Lung microvascular endothelial cell (primary cell): ENCODE data around the gene DRD2. TPM values are rescaled to one million over a fixed set of nuclear protein-coding genes. Genes with fewer than 3 reads are reported as not detected.

ENCODE experiments used
- DNase-seq, 2 donors: peaks; one replicate each; pipeline versions ENCODE4 v3.0.0 to v3.0.0-alpha.2; 2010; ENCODE audit warnings: low read depth in 2 of 2
- total RNA-seq: library from RNA; depleted of rRNA; stranded (reverse); fragments of >200 nt; gene quantifications from 2 replicates; pipeline ENCODE4 v1.2.1, GENCODE V29; 2014

DRD2 gene
- total RNA-seq, 1 donor from 2014 or later, result not detected

- DNase-seq, result no peak
These were observed 29.1 kb downstream of the DRD2 start for GRCh38 chr11:113446112-113446511.

DNA sequence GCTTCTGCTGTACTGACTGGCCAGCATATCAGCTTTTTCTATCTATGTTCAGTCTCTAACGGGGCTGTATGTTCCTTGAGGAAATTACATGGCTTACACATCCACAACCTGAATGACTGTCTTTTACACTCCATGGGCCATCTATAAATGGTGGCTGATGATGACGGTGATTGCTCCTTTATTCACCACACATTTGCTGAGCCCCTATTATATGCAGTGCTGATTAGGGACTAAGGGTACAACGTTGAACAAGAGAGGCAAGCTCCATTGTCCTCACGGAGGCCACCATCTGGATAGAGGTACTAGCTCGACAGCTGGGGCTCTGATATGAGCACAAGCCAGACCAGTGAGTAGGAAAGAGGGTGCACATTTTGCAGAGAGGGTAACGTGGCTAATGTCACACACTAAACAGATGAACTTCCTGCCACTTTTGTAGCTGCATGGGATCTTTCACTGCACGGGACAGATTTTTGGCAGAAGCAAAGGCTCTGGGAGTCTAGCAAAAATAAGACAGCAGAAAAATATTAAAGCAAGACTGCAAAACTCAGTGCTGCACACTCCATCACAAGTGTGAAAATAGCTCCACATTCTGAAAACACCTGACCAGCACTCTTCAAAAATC lies 30.6 kb downstream of the DRD2 start:
- DNase-seq, result no peak

DNA sequence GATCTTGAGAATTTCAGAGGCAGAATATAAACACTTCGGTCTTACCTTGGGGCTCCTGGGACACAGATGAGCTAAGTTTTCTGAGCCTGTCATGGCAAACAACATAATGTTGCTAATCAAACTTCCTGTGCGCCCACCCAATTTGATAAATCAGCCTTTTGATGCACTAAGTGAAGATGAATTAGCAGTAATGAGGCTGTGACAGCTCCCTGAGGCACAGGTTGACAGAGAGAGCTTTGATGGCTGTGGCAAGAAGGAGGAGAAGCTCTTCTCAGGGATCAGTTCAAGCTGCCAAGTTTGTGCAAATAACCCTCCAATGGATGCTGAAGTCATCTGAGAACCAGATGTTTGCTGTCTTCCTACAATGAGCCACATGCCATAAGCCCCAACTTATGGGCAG lies 34.4 kb downstream of the DRD2 start:
- DNase-seq, result no peak

DNA sequence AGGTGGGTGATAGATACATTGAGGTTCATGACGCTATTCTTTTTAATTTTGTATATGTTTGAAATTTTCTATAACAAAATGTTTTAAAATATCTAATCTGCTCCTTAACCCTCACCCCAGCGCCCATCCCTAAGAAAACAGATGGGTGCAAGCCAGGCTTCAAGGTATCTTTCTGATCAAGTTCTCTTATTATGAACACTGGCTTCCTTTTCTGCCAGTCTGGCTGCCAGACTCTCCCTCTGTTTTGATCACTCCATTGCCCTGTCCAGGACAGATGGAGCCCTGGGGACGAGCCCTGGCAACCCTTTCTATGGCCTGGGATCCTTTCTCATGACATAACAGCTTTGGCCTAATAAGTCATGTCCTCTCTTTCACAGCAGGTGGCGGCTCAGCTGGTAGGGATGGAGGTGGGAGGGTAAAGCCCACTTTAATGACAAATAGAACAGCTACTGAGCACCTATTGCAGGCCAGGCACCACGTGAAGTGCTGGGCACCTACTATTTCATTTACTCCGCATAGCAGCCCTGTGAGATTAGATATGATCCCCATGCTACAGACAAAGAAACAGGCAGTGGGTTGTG lies 38.4 kb downstream of the DRD2 start:
- DNase-seq, result no peak

DNA sequence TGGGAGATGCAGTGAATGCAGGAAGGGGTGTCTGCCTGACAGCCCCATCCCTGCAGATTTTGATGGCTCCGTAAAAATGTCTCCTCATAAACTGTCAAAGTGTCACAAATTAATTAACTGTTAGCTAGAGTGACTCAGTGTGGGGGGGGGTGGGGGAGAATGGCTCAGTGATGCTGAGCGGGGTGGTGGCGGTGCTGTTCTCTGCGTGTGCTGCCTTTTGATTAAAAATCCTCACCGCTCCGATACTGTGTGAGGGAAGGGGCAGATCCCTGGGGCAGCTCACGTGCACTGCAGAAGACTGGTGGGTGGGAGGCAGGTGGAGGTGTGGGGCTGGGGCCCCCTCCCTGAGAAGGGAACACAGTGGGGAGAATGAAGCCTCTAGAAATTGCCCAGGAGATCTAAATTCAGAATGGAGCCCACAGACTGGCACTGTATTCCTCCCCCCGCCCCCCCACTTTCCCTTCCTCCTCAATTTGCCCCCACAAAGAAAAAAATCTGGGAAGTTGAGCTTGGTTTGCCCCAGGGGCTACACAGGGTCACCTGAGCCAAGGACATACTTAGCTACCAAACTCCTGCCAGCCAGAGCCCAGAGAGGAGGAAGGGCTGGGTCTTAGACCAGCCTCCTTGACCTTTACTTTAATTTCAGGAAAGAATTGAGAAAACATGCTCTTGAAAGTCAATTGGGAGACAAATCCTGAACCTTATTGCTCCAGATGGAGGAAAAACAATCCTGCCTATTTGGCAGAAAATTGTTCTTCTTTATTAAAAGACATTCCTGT lies 39.8 kb downstream of the DRD2 start:
- no peak for DNase-seq

- DNase-seq, result no peak
These were observed 43.5 kb downstream of the DRD2 start for GRCh38 chr11:113431746-113432145.

- DNase-seq, result no peak
These were observed 48.5 kb downstream of the DRD2 start for GRCh38 chr11:113426686-113427085.

DNA sequence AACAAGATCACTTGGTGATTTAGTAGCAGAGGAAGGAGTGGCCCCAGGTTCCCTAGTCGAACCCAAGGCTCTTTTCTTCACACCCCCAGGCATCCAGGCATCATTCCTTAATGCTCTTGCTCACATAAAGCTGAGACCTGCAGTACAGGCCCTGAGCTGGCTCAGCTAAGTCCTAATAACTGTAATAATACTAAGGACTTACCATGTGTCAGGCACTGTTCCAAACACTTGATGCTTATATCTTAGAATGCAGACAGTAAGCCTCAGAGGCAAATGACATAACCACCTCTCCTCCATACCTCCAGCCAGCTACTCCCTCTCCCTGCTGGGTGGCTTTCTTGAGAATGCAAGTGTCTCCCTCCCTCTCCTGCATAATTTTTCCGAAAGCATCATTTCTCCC lies 54.4 kb downstream of the DRD2 start:
- DNase-seq, result no peak

- DNase-seq, result no peak
These were observed 55.7 kb downstream of the DRD2 start for GRCh38 chr11:113419454-113420003.

- no peak for DNase-seq
These were observed 57.8 kb downstream of the DRD2 start for GRCh38 chr11:113417428-113417827.

GRCh38 chr11:113415343-113415742 lies 59.9 kb downstream of the DRD2 start:
- no peak for DNase-seq

DNA sequence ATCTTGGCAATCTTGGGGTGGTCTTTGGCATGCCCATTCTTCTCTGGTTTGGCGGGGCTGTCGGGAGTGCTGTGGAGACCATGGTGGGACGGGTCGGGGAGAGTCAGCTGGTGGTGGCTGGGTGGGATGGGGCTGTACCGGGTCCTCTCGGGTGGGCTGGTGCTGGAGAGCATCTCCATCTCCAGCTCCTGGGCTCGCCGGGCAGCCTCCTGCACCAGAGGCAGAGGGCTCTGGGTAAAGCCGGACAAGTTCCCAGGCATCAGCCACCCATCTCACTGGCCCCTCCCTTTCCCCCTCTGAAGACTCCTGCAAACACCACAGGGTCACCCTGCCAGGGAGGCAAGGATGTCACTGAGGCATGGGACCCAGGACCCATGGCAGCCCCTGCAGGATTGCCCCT lies 62.5 kb downstream of the DRD2 start:
- DNase-seq, result no peak

- no peak for DNase-seq
These were observed 63.7 kb downstream of the DRD2 start for GRCh38 chr11:113411536-113411935.

DNA sequence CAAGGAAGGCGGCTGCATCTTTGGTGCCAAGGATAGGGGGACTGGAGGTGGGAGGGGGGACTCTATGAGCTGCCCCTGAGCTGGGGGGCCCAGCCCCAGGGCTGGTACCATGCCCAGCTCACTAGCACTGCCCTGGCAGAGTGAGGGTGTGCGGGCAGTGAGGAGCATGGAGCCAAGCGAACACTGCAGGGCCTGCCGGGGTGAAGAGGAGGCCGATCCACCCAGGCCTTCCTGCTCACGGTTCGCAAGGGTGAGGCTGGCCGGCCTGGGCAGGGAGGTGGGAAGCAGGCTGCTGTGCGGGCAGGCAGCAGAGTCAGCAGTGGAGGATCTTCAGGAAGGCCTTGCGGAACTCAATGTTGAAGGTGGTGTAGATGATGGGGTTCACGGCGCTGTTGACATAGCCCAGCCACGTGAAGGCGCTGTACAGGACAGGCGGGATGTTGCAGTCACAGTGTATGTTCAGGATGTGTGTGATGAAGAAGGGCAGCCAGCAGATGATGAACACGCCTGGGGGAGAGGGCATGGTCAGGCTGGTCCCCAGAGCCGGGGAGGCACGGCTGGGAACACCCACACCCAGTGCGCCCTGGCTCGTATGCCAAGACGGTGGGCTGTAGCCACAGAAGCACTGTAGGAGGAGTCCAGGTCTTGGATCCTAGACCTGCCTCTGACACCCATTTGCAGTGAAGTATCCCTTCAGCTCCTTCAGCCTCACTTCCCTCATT lies 64.6 kb downstream of the DRD2 start:
- DNase-seq, result no peak

DNA sequence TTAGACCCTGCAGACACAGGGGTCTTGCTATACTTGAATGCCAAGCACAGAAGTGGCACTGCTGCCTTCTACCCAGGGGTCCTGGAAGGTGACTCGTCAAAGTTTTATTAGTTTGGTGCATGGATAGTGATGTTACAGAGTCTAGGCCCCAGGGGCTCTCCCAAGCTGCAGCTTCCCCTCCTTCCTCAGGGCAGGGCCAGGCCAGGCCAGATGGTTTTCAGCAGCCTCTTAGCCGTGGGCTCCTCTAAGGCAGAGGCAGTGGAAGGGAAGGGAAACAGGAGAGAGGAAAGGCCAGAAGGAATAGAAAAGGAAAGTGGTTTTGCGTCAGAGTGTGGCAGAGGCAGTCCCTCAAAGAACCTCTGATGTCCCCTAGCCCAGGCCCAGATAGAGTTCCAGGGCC lies 65.7 kb downstream of the DRD2 start:
- no peak for DNase-seq

- no peak for DNase-seq
These were observed 66.3 kb downstream of the DRD2 start for GRCh38 chr11:113408887-113409286.

- no peak for DNase-seq
These were observed 67.0 kb downstream of the DRD2 start for GRCh38 chr11:113408206-113408605.

GRCh38 chr11:113407163-113407562 lies 68.0 kb downstream of the DRD2 start:
- DNase-seq, result no peak

- DNase-seq, result no peak
These were observed 69.3 kb downstream of the DRD2 start for GRCh38 chr11:113405724-113406478.

DNA sequence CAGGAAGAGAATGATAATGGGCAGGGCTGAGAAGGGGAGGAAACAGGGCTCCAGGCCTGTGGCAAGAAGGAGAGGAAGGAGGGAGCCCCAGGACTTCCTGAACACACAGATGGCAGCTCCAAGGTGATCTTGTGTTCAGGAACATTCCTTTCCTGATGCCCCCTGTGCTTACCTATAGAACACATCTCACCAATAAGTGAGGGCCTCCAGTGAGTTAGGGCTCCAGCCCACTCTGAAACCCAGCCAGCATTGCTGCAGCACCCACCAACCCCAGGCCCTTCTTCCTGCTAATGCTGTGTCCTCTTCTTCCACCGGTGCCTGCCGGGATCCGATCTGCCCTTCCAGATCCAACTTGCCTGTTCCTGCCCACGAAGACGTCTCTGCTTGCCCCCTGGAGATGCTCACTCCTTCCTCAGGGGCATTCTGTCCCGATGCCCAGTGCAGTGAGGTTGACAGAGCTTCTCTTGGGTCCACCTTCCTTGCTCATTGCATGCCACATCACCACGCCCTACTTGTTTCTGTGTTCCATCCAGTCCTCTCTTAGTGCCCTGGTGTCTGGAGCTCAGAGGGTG lies 70.3 kb downstream of the DRD2 start:
- DNase-seq, result no peak

DNA sequence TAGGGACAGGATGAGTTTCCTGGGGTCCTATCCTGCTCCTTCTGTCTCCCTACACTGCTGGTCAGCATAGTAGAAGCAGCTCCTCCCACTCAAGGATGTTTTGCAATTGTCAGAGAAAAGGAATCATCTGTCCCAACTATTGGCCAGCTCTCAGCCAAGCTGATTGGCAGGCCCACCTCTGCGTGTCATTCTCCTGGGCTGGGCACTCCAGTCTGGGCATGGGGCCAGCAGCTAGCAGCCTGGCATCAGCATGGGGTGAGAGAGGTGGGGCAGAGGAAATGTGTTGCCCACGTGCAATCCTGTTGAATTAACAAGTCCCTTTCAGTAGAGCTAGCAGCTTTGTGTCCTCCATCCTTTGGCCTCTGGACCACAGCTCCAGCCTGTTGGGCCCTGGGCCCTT lies 73.5 kb downstream of the DRD2 start:
- DNase-seq, result peak in 1 of 2 donors; percentile 13
